SK-N-MC (cell line): Measurements from ENCODE around the gene NPFF.

Source experiments
- EZH2 ChIP-seq: fragments of 200-600 bp; sonication (generic); IDR thresholded peaks from one replicate; pipeline ENCODE4 v1.6.1; 2017; ENCODE audit warnings: antibody characterized with exemption
- FOXP2 ChIP-seq: optimal IDR thresholded peaks from 2 replicates; pipeline ENCODE3; 2011; ENCODE audit warnings: mild to moderate bottlenecking, moderate library complexity; ENCODE audit not compliant: insufficient read depth; ENCODE audit errors: extremely low read length, control extremely low read depth
- POLR2AphosphoS5 ChIP-seq: IDR thresholded peaks from 2 replicates; pipeline ENCODE4 v1.6.1; 2012; ENCODE audit warnings: mild to moderate bottlenecking, low read depth, low read length, borderline replicate concordance

- TF ChIP-seq EZH2 (no peak), POLR2AphosphoS5 (peak; percentile 38), FOXP2 (no peak)
Observed at GRCh38 chr12:53501615-53502181, 5.6 kb downstream of the NPFF start.
